Lung (tissue), 12 donors: ENCODE results near the gene HTRA1. TPM values are rescaled to one million over a fixed set of nuclear protein-coding genes. Genes with fewer than 3 reads are reported as not detected.

Experiments
- ATAC-seq: fragments of 200-7000 bp; cut with Tn5 transposase; one replicate; pipeline ENCODE4 v1.9.1; 2020; ENCODE audit warnings: moderate number of reproducible peaks; ENCODE audit not compliant: insufficient read depth, low FRiP score
- DNase-seq, 3 donors: peaks; one replicate each; pipeline ENCODE4 v3.0.0-alpha.2; 2013 to 2017
- H3K27ac ChIP-seq, 2 donors: one replicate each; pipeline ENCODE4 v1.5.1; 2013; ENCODE audit warnings: mild to moderate bottlenecking in 2 of 2, moderate library complexity in 2 of 2, control low read depth in 1 of 2, inconsistent platforms in 1 of 2, low read depth in 1 of 2, low read length in 1 of 2
- H3K27me3 ChIP-seq, 3 donors: one replicate each; pipeline ENCODE4 v1.5.1; 2013; ENCODE audit warnings: low read length in 2 of 3; ENCODE audit not compliant: control insufficient read depth in 3 of 3, insufficient read depth in 3 of 3
- H3K36me3 ChIP-seq, 4 donors: one replicate each; pipeline ENCODE4 v1.5.1; 2013; ENCODE audit warnings: low read length in 4 of 4, mild to moderate bottlenecking in 1 of 4, moderate library complexity in 1 of 4; ENCODE audit not compliant: control insufficient read depth in 4 of 4, insufficient read depth in 4 of 4
- H3K4me1 ChIP-seq, 5 donors: one replicate each; pipeline ENCODE4 v1.5.1; 2013; ENCODE audit warnings: low read length in 5 of 5, mild to moderate bottlenecking in 2 of 5, moderate library complexity in 1 of 5; ENCODE audit not compliant: control insufficient read depth in 5 of 5, insufficient read depth in 5 of 5
- H3K4me3 ChIP-seq: one replicate; pipeline ENCODE4 v1.5.1; 2013; ENCODE audit warnings: mild to moderate bottlenecking, control low read depth, moderate library complexity
- H3K9ac ChIP-seq, 2 donors: one replicate each; pipeline ENCODE4 v1.5.1; 2013; ENCODE audit warnings: low read length in 2 of 2, control low read depth in 1 of 2; ENCODE audit not compliant: insufficient read depth in 1 of 2
- H3K9me3 ChIP-seq, 4 donors: one replicate each; pipeline ENCODE4 v1.5.1; 2013; ENCODE audit warnings: low read length in 3 of 4, mild to moderate bottlenecking in 1 of 4, moderate library complexity in 1 of 4; ENCODE audit not compliant: control insufficient read depth in 4 of 4, insufficient read depth in 3 of 4
- CTCF ChIP-seq: IDR thresholded peaks from 2 replicates; pipeline ENCODE4 v1.5.1; 2012; ENCODE audit warnings: mild to moderate bottlenecking; ENCODE audit errors: control extremely low read depth, extremely low read depth
- WGBS, 2 donors: extraction: QIAGEN DNeasy Blood & Tissue Kit; methylation state at CpG; one replicate each; pipeline ENCODE4 v1.1.7; 2013; 5-methylcytosine and 5-hydroxymethylcytosine counted together
- polyA plus RNA-seq, 2 donors: library from polyadenylated mRNA; stranded (reverse); fragments of 200-250 nt; gene quantifications; one replicate each; pipeline ENCODE4 v1.2.1, GENCODE V29; 2013
- total RNA-seq, 2 donors: library from RNA; depleted of rRNA in 1 of 2; stranded (reverse); fragments of >200 nt in 1 of 2; gene quantifications; one replicate each; pipeline ENCODE4 v1.2.1, GENCODE V29; 2014 to 2021
- donor health status: control.
- donor health status: control.
- donor health status: Bipolar disorder and iron deficiency.
- donor health status: healthy.
- donor health status: DM: yes; HTN: yes; CAD: no.

HTRA1 gene
- total and polyA plus RNA-seq, 4 donors, result 30.4 to 59.8 (median 46.1) TPM

- H3K9ac ChIP-seq, result no peak overlapping the region
- H3K4me1 ChIP-seq, result peaks cover 0 to 3% (median 0%) of the 10 kb centered on the region in 5 donors
- H3K27me3 ChIP-seq, result no peaks in the 10 kb centered on the region
- no peak for TF ChIP-seq CTCF
- ATAC-seq (no peak), DNase-seq (peak in 2 of 3 donors; percentile 26 to 30)
- WGBS, 2 donors, result 64 to 73% methylated on average over 2 of the region's 2 CpGs
- H3K27ac ChIP-seq, result no peak overlapping the region
- H3K36me3 ChIP-seq, result no peaks in the 10 kb centered on the region
- H3K9me3 ChIP-seq, result peaks cover 0 to 2% (median 0%) of the 10 kb centered on the region in 4 donors
- H3K4me3 ChIP-seq, result no peak overlapping the region
Observed at GRCh38 chr10:122446668-122447423, 14.5 kb upstream of the HTRA1 start.

- Histone ChIP-seq H3K27ac (no peak overlapping the region), H3K27me3 (no peaks in the 10 kb centered on the region), H3K36me3 (no peaks in the 10 kb centered on the region), H3K4me3 (no peak overlapping the region), H3K4me1 (peaks cover 0 to 3% (median 0%) of the 10 kb centered on the region in 5 donors), H3K9me3 (peaks cover 0 to 2% (median 0%) of the 10 kb centered on the region in 4 donors), H3K9ac (no peak overlapping the region)
- no peak for ATAC-seq
- no peak for DNase-seq
- WGBS, 2 donors, result 83 to 90% methylated on average over 3 of the region's 3 CpGs
- no peak for TF ChIP-seq CTCF
Observed at GRCh38 chr10:122448600-122448999, 12.8 kb upstream of the HTRA1 start.

- no peaks in the 10 kb centered on the region for H3K36me3 ChIP-seq
- H3K9me3 ChIP-seq, result peaks cover 0 to 2% (median 0%) of the 10 kb centered on the region in 4 donors
- DNase-seq, result no peak
- H3K9ac ChIP-seq, result no peak overlapping the region
- WGBS, 2 donors, result 86 to 87% methylated on average over 4 of the region's 4 CpGs
- peaks cover 0 to 3% (median 0%) of the 10 kb centered on the region in 5 donors for H3K4me1 ChIP-seq
- no peaks in the 10 kb centered on the region for H3K27me3 ChIP-seq
- no peak overlapping the region for H3K27ac ChIP-seq
- TF ChIP-seq CTCF, result no peak
- H3K4me3 ChIP-seq, result no peak overlapping the region
- no peak for ATAC-seq
Observed at GRCh38 chr10:122449153-122449552, 12.2 kb upstream of the HTRA1 start.
